ENCODE results near the gene MYO1D. TPM values are rescaled to one million over a fixed set of nuclear protein-coding genes. Genes with fewer than 3 reads are reported as not detected.
A peak's percentile ranks its signal among the peaks of the same experiment; 100 is the strongest.

MYO1D gene
- total and polyA plus RNA-seq, 2 experiments from 2014 or later, result 34.3 to 43.7 TPM

- DNase-seq (ENCODE audit: low read depth in 1 of 2, low spot score in 1 of 2), result no peak
Observed at GRCh38 chr17:32731556-32732295, 145.2 kb downstream of the MYO1D start.

GRCh38 chr17:32727681-32728080 is 149.2 kb downstream of the MYO1D start:
- H3K27ac ChIP-seq, result no peak overlapping the region
- H3K9me3 ChIP-seq (ENCODE audit: low read depth), result no peaks in the 10 kb centered on the region
- TF ChIP-seq CTCF (IDR thresholded peaks at IDR 0.05; ENCODE audit: low read depth, low read length), result no peak
- no peaks in the 10 kb centered on the region for H3K36me3 ChIP-seq
- no peaks in the 10 kb centered on the region for H3K27me3 ChIP-seq
- DNase-seq (ENCODE audit: low read depth in 1 of 2, low spot score in 1 of 2), result no peak
- no peak overlapping the region for H3K4me3 ChIP-seq
- no peaks in the 10 kb centered on the region for H3K4me1 ChIP-seq (ENCODE audit: low read depth)

More at GRCh38 chr17:32731556-32732295, 145.2 kb downstream of the MYO1D start:
- Histone ChIP-seq H3K9me3 (ENCODE audit: low read depth) (no peaks in the 10 kb centered on the region), H3K36me3 (no peaks in the 10 kb centered on the region), H3K27ac (no peak overlapping the region), H3K4me1 (ENCODE audit: low read depth) (no peaks in the 10 kb centered on the region), H3K27me3 (no peaks in the 10 kb centered on the region), H3K4me3 (no peak overlapping the region)
- TF ChIP-seq CTCF (IDR thresholded peaks at IDR 0.05; ENCODE audit: low read depth, low read length), result no peak

- Histone ChIP-seq H3K36me3 (peaks cover 2% of the 10 kb centered on the region), H3K27ac (no peak overlapping the region)
- TF ChIP-seq CTCF (IDR thresholded peaks at IDR 0.05; ENCODE audit: low read depth, low read length), result no peak
Observed at GRCh38 chr17:32725697-32726096, 151.2 kb downstream of the MYO1D start.

GRCh38 chr17:32723310-32723955 is 153.5 kb downstream of the MYO1D start:
- Histone ChIP-seq H3K4me3 (no peak overlapping the region), H3K36me3 (peaks cover 10% of the 10 kb centered on the region), H3K9me3 (ENCODE audit: low read depth) (no peaks in the 10 kb centered on the region), H3K4me1 (ENCODE audit: low read depth) (no peaks in the 10 kb centered on the region), H3K27me3 (no peaks in the 10 kb centered on the region), H3K27ac (no peak overlapping the region)
- no peak for TF ChIP-seq CTCF (IDR thresholded peaks at IDR 0.05; ENCODE audit: low read depth, low read length)
- peak in 1 of 2 donors; percentile 22 for DNase-seq (ENCODE audit: low read depth in 1 of 2, low spot score in 1 of 2)

More at GRCh38 chr17:32725697-32726096, 151.2 kb downstream of the MYO1D start:
- DNase-seq (ENCODE audit: low read depth in 1 of 2, low spot score in 1 of 2), result no peak
- Histone ChIP-seq H3K27me3 (no peaks in the 10 kb centered on the region), H3K4me3 (no peak overlapping the region), H3K4me1 (ENCODE audit: low read depth) (no peaks in the 10 kb centered on the region), H3K9me3 (ENCODE audit: low read depth) (no peaks in the 10 kb centered on the region)

- Histone ChIP-seq H3K4me3 (no peak overlapping the region), H3K4me1 (ENCODE audit: low read depth) (no peaks in the 10 kb centered on the region), H3K27me3 (no peaks in the 10 kb centered on the region), H3K9me3 (ENCODE audit: low read depth) (no peaks in the 10 kb centered on the region), H3K36me3 (peaks cover 14% of the 10 kb centered on the region), H3K27ac (no peak overlapping the region)
- DNase-seq (ENCODE audit: low read depth in 1 of 2, low spot score in 1 of 2), result peak in 1 of 2 donors; percentile 21
- no peak for TF ChIP-seq CTCF (IDR thresholded peaks at IDR 0.05; ENCODE audit: low read depth, low read length)
Observed at GRCh38 chr17:32722733-32723132, 154.2 kb downstream of the MYO1D start.
